Peyer's patch (tissue), 4 donors: ENCODE results near the gene TEKT5.

Experiments
- CTCF ChIP-seq, 6 experiments: fragments of 450-650 bp in 4 of 6; fragments of 200-600 bp in 2 of 6; sonication (generic) in 1 of 6; IDR thresholded peaks; one replicate each; pipeline ENCODE4 v1.5.1; 2017 to 2019; ENCODE audit warnings: antibody characterized with exemption in 6 of 6, mild to moderate bottlenecking in 3 of 6, moderate library complexity in 1 of 6
- POLR2A ChIP-seq, 2 donors: fragments of 450-650 bp; IDR thresholded peaks; one replicate each; pipeline ENCODE4 v1.5.1; 2017; ENCODE audit warnings: antibody characterized with exemption in 2 of 2, mild to moderate bottlenecking in 2 of 2, moderate library complexity in 2 of 2

- TF ChIP-seq CTCF (IDR thresholded peaks at IDR 0.05) (no peak), POLR2A (IDR thresholded peaks at IDR 0.05) (no peak)
Observed at GRCh38 chr16:10616419-10616755, 78.3 kb downstream of the TEKT5 start.
